Heart right ventricle (tissue), 16 donors: ENCODE measurements around the gene EXOC6. TPM values are rescaled to one million over a fixed set of nuclear protein-coding genes. Genes with fewer than 3 reads are reported as not detected.

ENCODE experiments used
- ATAC-seq, 8 donors: fragments of 200-7000 bp; cut with Tn5 transposase; one replicate each; pipeline ENCODE4 v1.9.1; 2020; ENCODE audit warnings: mild to moderate bottlenecking in 8 of 8, moderate library complexity in 8 of 8, moderate number of reproducible peaks in 1 of 8
- DNase-seq, 2 donors: peaks; one replicate each; pipeline ENCODE4 v3.0.0-alpha.2; 2020
- H3K27ac ChIP-seq, 10 donors: fragments of 200-600 bp; sonication (generic) in 2 of 10; one replicate each; pipeline versions ENCODE4 v1.5.0 to v1.8.0; 2020 to 2022; ENCODE audit warnings: mild to moderate bottlenecking in 3 of 10
- H3K27me3 ChIP-seq, 7 donors: fragments of 200-600 bp; one replicate each; pipeline ENCODE4 v1.8.0; 2021 to 2022; ENCODE audit warnings: mild to moderate bottlenecking in 2 of 7
- H3K36me3 ChIP-seq, 9 donors: fragments of 200-600 bp; sonication (generic) in 1 of 9; one replicate each; pipeline versions ENCODE4 v1.5.0 to v1.8.0; 2020 to 2022; ENCODE audit warnings: mild to moderate bottlenecking in 2 of 9
- H3K4me1 ChIP-seq, 9 donors: fragments of 200-600 bp; sonication (generic) in 1 of 9; one replicate each; pipeline versions ENCODE4 v1.5.0 to v1.8.0; 2020 to 2022; ENCODE audit warnings: mild to moderate bottlenecking in 4 of 9
- H3K4me3 ChIP-seq, 10 donors: fragments of 200-600 bp; sonication (generic) in 2 of 10; one replicate each; pipeline versions ENCODE4 v1.5.0 to v1.8.0; 2020 to 2022; ENCODE audit warnings: mild to moderate bottlenecking in 7 of 10, moderate library complexity in 2 of 10
- H3K9me3 ChIP-seq, 11 donors: fragments of 200-600 bp in 10 of 11; sonication (generic) in 2 of 11; one replicate each; pipeline versions ENCODE4 v1.5.0 to v1.8.0; 2013 to 2022; ENCODE audit warnings: mild to moderate bottlenecking in 2 of 11, control low read depth in 1 of 11, moderate library complexity in 1 of 11
- WGBS, 2 donors: extraction: QIAGEN DNeasy Blood & Tissue Kit; methylation state at CpG; one replicate each; pipeline ENCODE4 v1.1.7; 2013; ENCODE audit warnings: inconsistent platforms in 1 of 2; 5-methylcytosine and 5-hydroxymethylcytosine counted together
- intact Hi-C, 10 donors: fragments of 100-400 bp; cut with DNase I; formaldehyde crosslinking; loops; one replicate each; pipeline versions ENCODE4 v1.11.1 to v1.14.2; 2022
- polyA plus RNA-seq, 2 donors: library from polyadenylated mRNA; stranded (reverse); fragments of 200-250 nt; gene quantifications; one replicate each; pipeline ENCODE4 v1.2.3, GENCODE V29; 2013
- total RNA-seq, 10 donors: library from RNA; stranded (reverse); fragmentation: NEBNext Ultra II Directional in 3 of 10; extraction: Animal tissue kit (Norgen Biotek cat#: 25700) in 3 of 10; gene quantifications; one replicate each; pipeline versions ENCODE4 v1.2.1 to v1.2.4, GENCODE V29; 2021 to 2023
- TF ChIP-seq, protein P1 (sequence below), 9 donors: fragments of 200-600 bp; sonication (generic) in 2 of 9; IDR thresholded peaks; one replicate each; pipeline versions ENCODE4 v1.5.0 to v1.8.0; 2021 to 2022; ENCODE audit warnings: antibody characterized with exemption in 9 of 9, mild to moderate bottlenecking in 5 of 9, moderate library complexity in 1 of 9
- donor health status: Arrhythmogenic right ventricular cardiomyopathy.
- donor health status: ischemic (EF 13 %, LVEDD 7.1; RV severe dilation, severe dysfunction).
- donor health status: healthy with polysubstance abuse.
- donor health status: DM: no; HTN: yes; CAD: no.
- donor health status: DM: no; HTN: no; CAD: no.
- donor health status: ischemic (EF 25% LVEDD 6.9; RV normal size, moderate dysfunction).
- donor health status: ischemic (EF 25% LVEDD 5.7; RV mildly dilated, moderate dysfunction).
- donor health status: healthy.
- donor health status: DM: yes; HTN: yes; CAD: no.
- donor health status: Ischemic cardiomyopathy.
- donor health status: ischemic (EF 35%, LVEDD 5.7; RV mildly dilated, moderate dysfunction).
- donor health status: nonischemic (EF 11% LVEDD 7.7; RV severe dilation, severe dysfunction).
- donor health status: DM: yes; HTN: yes; CAD: no.
- donor health status: PGD.
- donor health status: ischemic (EF 29% LVEDD 5.4; RV normal size, mild dysfunction).
- donor health status: nonischemic (EF 23%, LVEDD 6.1; RV moderate dilation, normal function).

EXOC6 gene
- total and polyA plus RNA-seq, 12 donors: 3.3 to 11.7 (median 9.2) TPM

DNA sequence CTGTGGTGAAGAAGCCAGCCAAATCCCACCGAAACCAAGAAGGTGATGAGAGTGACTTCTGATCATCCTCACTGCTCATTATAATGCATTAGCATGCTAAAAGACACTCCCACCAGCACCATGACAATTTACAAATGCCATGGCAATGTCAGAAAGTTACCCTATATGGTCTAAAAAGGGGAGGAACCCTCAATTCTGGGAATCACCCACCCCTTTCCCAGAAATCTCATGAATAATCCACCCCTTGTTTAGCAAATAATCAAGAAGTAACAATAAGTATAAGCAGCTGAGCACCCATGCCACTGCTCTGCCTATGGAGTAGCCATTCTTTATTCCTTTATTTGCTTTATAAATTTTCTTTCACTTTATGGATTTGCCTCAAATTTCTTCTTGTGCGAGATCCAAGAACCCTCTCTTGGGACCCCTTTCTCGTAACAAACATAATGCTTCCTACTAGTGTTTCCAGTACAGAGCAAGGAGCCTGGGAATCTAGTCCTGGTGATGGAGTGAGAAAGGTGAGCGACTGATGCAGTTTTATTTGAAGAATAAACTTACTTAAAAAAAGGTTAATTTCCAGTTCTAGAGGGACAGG is 18.4 kb upstream of the EXOC6 start:
- intact Hi-C loops: loop anchor here in 3 of 10 donors (10.0 kb wide), 2 partner anchors 45 to 75 kb away; no protein-coding TSS in a partner anchor
- WGBS, 2 donors: 72 to 76% methylated on average over 4 of the region's 4 CpGs
- H3K4me1 ChIP-seq: peaks cover 0 to 42% (median 16%) of the 10 kb centered on the region in 9 donors

DNA sequence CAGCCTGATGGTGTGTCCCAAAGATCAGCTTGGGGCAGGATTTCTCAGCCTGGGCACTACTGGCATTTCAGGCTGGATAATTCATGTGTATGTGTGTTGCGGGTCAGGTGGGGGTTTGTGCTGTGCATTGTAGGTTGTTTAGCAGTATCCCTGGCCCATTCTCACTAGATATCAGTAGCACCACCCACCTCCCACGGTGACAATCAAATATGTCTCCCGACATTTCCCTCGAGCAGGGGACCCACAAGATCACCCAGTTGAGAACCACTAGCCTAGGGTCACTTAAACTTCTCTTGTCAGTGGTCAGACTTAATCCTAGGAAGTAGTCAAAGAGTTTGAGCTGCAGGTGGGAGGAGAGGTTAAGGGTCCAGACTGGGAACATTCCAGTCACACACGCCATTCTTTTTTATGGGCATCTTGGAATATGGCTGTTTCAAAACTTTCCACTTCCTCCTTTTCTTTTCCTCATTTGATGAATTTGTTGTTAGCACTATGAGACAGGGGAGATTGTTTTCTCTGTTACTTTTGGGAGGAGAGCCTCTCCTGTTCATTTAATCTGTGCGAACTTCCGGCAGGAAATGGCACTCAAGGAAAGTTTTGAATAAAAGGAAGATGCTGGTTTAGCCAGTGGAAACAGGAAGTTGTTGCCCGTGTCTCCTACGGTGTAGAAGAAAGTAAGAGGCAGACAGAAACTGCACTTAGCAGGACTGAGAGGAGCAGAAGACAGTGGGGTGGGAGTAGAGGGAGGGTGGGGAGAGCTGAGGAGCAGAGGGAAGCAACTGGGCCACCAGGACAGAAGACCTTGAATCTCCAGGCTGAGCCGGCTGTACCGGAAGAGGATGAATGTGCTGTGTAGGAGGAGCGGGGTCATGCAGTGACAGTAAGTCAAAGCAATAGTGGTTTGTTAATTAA is 17.6 kb upstream of the EXOC6 start:
- no peaks in the 10 kb centered on the region for H3K9me3 ChIP-seq
- intact Hi-C loops: no loop called here
- H3K36me3 ChIP-seq: no peaks in the 10 kb centered on the region
- DNase-seq (peak in 1 of 2 donors; percentile 9), ATAC-seq (peak; percentile 16 to 66 (median 49))
- peak overlapping the region in 6 of 10 donors; percentile 14 to 61 (median 52) for H3K27ac ChIP-seq
- TF ChIP-seq, protein P1, sequence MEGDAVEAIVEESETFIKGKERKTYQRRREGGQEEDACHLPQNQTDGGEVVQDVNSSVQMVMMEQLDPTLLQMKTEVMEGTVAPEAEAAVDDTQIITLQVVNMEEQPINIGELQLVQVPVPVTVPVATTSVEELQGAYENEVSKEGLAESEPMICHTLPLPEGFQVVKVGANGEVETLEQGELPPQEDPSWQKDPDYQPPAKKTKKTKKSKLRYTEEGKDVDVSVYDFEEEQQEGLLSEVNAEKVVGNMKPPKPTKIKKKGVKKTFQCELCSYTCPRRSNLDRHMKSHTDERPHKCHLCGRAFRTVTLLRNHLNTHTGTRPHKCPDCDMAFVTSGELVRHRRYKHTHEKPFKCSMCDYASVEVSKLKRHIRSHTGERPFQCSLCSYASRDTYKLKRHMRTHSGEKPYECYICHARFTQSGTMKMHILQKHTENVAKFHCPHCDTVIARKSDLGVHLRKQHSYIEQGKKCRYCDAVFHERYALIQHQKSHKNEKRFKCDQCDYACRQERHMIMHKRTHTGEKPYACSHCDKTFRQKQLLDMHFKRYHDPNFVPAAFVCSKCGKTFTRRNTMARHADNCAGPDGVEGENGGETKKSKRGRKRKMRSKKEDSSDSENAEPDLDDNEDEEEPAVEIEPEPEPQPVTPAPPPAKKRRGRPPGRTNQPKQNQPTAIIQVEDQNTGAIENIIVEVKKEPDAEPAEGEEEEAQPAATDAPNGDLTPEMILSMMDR (IDR thresholded peaks at IDR 0.05): no peak
- H3K27me3 ChIP-seq: no peaks in the 10 kb centered on the region
- 62 to 67% methylated on average over 12 of the region's 12 CpGs for WGBS, 2 donors
- peak overlapping the region in 6 of 10 donors; percentile 1 to 36 (median 14) for H3K4me3 ChIP-seq
- peaks cover 0 to 41% (median 16%) of the 10 kb centered on the region in 9 donors for H3K4me1 ChIP-seq

More for the DNA sequence above, 18.4 kb upstream of the EXOC6 start:
- ATAC-seq (no peak), DNase-seq (no peak)
- no peak overlapping the region for H3K4me3 ChIP-seq
- H3K27ac ChIP-seq: peak overlapping the region in 1 of 10 donors; percentile 52
- H3K9me3 ChIP-seq: no peaks in the 10 kb centered on the region
- TF ChIP-seq, protein P1 (IDR thresholded peaks at IDR 0.05): no peak
- no peaks in the 10 kb centered on the region for H3K27me3 ChIP-seq
- no peaks in the 10 kb centered on the region for H3K36me3 ChIP-seq

DNA sequence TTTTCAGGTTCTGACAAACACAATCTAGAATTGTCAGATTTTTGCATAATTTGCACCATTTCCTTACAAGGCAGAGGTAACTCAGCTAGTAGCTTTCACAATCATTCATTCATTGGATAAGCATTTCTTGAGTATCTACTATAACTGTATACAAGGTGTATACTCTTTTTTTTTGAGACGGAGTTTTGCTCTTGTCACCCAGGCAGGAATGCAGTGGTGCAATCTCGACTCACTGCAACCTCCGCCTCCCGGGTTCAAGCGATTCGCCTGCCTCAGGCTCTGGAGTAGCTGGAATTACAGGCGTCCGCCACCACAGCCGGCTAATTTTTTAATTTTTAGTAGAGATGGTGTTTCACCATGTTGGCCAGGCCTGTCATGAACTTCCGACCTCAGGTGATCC is 16.2 kb upstream of the EXOC6 start:
- DNase-seq (no peak), ATAC-seq (no peak)
- no peaks in the 10 kb centered on the region for H3K36me3 ChIP-seq
- 97% methylated on average over 10 of the region's 10 CpGs for WGBS, 2 donors
- H3K4me1 ChIP-seq: peaks cover 0 to 41% (median 16%) of the 10 kb centered on the region in 9 donors
- no peaks in the 10 kb centered on the region for H3K27me3 ChIP-seq
- intact Hi-C loops: no loop called here
- no peak overlapping the region for H3K4me3 ChIP-seq
- TF ChIP-seq, protein P1 (IDR thresholded peaks at IDR 0.05): no peak
- no peaks in the 10 kb centered on the region for H3K9me3 ChIP-seq
- H3K27ac ChIP-seq: no peak overlapping the region

DNA sequence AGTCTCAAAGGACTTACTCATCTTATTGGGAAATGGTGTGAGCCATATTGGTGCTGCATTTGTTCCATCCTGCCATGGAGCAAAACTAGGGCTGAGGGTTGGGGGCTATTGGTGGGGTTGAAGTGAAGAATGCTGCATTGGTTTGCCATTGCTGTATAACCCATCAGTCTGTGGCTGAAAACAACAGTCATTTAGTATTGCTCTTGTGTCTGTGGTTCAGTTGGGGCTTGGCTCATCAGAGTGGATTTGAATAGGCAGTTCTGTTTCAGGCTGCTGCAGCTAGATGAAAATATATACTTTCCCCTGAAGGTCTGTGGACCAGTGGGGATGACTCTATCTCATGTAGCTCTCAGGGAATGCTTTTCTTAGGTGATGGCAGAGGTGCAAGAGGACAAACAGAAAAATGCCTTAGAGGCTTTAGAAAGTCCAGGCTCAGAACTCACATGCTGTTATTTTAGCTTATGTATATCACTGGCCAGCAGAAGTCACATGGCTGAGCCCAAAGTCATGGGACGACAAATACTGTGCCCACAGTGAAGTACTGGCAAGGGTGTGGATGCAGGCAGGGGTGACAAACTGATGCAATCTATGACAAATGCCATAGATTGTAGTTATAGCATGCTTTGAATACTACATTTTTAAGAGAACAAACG is 15.2 kb upstream of the EXOC6 start:
- DNase-seq (no peak), ATAC-seq (peak in 1 of 8 donors; percentile 60)
- WGBS, 2 donors: 73 to 79% methylated on average over 2 of the region's 2 CpGs
- no peak overlapping the region for H3K4me3 ChIP-seq
- TF ChIP-seq, protein P1 (IDR thresholded peaks at IDR 0.05): no peak
- H3K27ac ChIP-seq: no peak overlapping the region
- peaks cover 0 to 41% (median 16%) of the 10 kb centered on the region in 9 donors for H3K4me1 ChIP-seq
- no peaks in the 10 kb centered on the region for H3K27me3 ChIP-seq
- H3K9me3 ChIP-seq: no peaks in the 10 kb centered on the region
- intact Hi-C loops: no loop called here
- H3K36me3 ChIP-seq: no peaks in the 10 kb centered on the region
